Measurements from ENCODE around the gene FBN1. TPM values are rescaled to one million over a fixed set of nuclear protein-coding genes. Genes with fewer than 3 reads are reported as not detected.

FBN1 gene
- total and polyA plus RNA-seq, 10 of the 15 experiments (the other 5 are each of a cell fraction or from before 2014, with no cell fraction given) = 2.2 to 15.3 (median 7.0) TPM

DNA sequence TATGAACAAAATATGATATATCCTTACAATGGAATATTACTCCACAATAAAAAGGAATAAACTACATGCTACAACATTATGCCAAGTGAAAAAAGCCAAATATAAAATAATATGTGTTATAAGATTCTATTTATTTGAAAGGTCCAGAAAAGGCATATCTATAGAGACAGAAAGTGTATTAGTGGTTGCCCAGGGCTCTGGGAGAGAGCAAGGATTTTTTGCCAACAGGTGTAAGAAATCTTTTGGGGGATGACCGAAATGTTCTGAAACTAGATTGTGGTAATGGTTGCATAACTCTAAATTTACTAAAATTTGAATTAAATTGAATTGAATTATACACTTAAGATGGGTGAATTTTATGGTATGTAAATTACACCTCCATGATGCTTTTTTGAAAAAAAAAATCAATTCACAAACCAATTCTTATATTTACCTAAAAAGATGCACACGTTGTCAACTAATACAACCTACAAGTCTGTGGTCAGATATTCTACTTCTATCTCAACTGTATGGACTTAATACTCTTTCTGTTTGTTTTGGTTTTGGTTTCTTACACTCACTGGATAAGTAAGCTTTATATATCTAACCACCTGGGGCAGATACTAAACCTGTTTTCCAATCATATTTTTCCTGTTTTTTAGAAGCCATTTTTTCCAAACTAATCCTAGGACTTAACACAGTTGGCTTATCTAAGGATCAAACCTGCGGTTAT, 75.8 kb downstream of the FBN1 start (continued):
- TF ChIP-seq PAX5 (IDR thresholded peaks at IDR 0.05; ENCODE audit: borderline replicate concordance, low read depth, low read length) (no peak), IRF4 (IDR thresholded peaks at IDR 0.05; ENCODE audit: low read depth, low read length) (no peak)

DNA sequence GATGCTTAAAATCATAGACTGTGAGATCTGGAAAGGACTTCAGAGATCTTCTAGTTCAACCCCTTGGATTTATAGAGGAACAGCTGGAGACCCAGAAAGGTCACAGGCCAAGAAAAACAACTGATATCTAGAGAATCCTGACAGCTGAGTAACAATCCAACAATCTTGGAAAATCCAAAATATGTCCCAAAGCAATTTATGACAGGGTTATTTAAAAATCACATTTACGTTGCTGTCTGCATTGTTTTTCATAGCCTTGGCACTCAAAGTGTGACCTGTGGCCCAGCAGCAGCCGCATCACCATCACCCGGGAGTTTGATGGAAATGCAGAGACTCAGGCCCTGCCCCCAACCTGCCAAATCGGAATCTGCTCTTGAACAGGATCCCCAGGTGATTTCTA, 78.8 kb downstream of the FBN1 start:
- Histone ChIP-seq H3K9ac (ENCODE audit: control insufficient read depth, insufficient read depth, low read length) (no peak overlapping the region), H3K27me3 (replicated peaks in 1 of 2; ENCODE audit: control insufficient read depth in 2 of 2, insufficient read depth in 2 of 2, low read length in 1 of 2) (no peaks in the 10 kb centered on the region), H2AFZ (ENCODE audit: control insufficient read depth, low read depth, low read length) (no peak overlapping the region), H3K4me1 (ENCODE audit: control insufficient read depth, insufficient read depth, low read length) (no peaks in the 10 kb centered on the region), H3K9me3 (replicated peaks; ENCODE audit: control insufficient read depth, insufficient read depth, low read length) (no peaks in the 10 kb centered on the region), H3K4me3 (no peak overlapping the region), H3K36me3 (ENCODE audit: control insufficient read depth in 2 of 2, insufficient read depth in 2 of 2, low read length in 1 of 2) (no peaks in the 10 kb centered on the region), H3K4me2 (ENCODE audit: control insufficient read depth, insufficient read depth) (no peak overlapping the region), H3K79me2 (ENCODE audit: control insufficient read depth, insufficient read depth, low read length) (no peaks in the 10 kb centered on the region), H4K20me1 (ENCODE audit: control insufficient read depth, insufficient read depth) (no peaks in the 10 kb centered on the region), H3K27ac (ENCODE audit: control insufficient read depth, insufficient read depth) (no peak overlapping the region)
- in situ Hi-C loops (cut with MboI) = no loop called here
- 93% methylated on average over 4 of the region's 4 CpGs for WGBS (ENCODE audit: insufficient coverage, insufficient replicate concordance, low lambda C conversion rate, missing lambda C conversion rate)
- DNase-seq (ENCODE audit: low read depth, low spot score) (no peak), ATAC-seq (no peak), FAIRE-seq (no peak)
- TF ChIP-seq, protein P1, sequence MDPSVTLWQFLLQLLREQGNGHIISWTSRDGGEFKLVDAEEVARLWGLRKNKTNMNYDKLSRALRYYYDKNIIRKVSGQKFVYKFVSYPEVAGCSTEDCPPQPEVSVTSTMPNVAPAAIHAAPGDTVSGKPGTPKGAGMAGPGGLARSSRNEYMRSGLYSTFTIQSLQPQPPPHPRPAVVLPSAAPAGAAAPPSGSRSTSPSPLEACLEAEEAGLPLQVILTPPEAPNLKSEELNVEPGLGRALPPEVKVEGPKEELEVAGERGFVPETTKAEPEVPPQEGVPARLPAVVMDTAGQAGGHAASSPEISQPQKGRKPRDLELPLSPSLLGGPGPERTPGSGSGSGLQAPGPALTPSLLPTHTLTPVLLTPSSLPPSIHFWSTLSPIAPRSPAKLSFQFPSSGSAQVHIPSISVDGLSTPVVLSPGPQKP (IDR thresholded peaks at IDR 0.05; ENCODE audit: low read depth, low read length) = no peak
- TF ChIP-seq POLR2AphosphoS5 (IDR thresholded peaks at IDR 0.05; ENCODE audit: low read length) = no peak
- RAD21 ChIA-PET (ENCODE audit: unreplicated experiment) = no interaction called here
- POLR2A ChIA-PET = no interaction called here
- SMC1A ChIA-PET (ENCODE audit: uncharacterized antibody, unreplicated experiment) = interaction anchor here (1.5 kb wide), 1 partner anchor 29 kb away, joined by 3 read pairs; no protein-coding TSS in a partner anchor
- CTCF ChIA-PET = no interaction called here
- intact Hi-C loops (cut with micrococcal nuclease; ENCODE audit: unreplicated experiment) = no loop called here
- BruUV-seq (replicated peaks) = no TSS peak
